ENCODE results near the gene TSPAN18. TPM values are rescaled to one million over a fixed set of nuclear protein-coding genes. Genes with fewer than 3 reads are reported as not detected.

Gene TSPAN18
- total RNA-seq, 2 experiments from 2014 or later: not detected

DNA sequence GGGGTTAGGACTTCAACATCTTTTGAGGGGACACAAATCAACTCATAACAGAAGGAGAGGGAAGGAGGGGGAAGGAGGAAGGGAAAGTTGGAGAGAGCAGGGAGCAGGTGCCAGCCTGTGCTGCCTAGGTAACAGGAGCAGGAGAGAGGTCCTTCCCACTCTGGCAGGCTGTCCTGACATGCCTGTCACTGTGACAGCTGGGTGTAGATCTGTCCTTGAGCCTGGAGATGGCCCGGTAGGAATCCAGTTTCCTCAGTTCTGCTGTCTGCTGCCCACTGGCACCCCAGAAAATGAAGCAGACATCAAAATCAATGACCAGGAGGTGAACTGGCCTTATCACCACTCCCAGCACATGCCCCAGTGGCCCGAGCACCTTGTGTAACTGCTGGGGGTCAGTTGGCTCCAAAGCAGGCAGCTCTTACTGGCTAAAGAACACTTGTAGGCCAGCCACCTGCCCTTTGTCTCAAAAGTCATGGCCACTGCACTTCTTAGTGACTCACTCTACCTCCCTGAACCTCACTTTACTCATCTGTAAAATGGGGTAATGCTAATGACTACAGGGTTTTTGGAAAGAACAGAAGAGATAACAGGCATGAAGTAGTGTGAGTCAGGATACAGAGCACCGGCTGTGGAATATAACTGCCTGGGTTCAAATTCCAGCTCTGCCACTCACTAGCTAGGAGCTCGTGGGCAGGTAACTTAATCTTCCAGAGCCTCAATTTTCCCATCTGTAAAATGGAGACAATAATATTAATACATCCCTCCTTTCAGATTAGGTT, 8.0 kb upstream of the TSPAN18 start:
- Histone ChIP-seq H2AFZ (ENCODE audit: low read length) (no peak overlapping the region), H4K20me1 (ENCODE audit: insufficient read depth, low read length) (no peaks in the 10 kb centered on the region), H3K79me2 (ENCODE audit: insufficient read depth, low read depth, low read length) (no peaks in the 10 kb centered on the region), H3K36me3 (ENCODE audit: insufficient read depth, low read length) (no peaks in the 10 kb centered on the region), H3K27ac (ENCODE audit: low read depth, low read length, poor library complexity, severe bottlenecking) (no peak overlapping the region), H3K4me1 (ENCODE audit: insufficient read depth, low read length, poor library complexity, severe bottlenecking) (no peaks in the 10 kb centered on the region), H3K9me2 (ENCODE audit: insufficient read depth, low read length) (no peaks in the 10 kb centered on the region), H3K9me3 (ENCODE audit: low read length) (no peaks in the 10 kb centered on the region), H3K4me3 (ENCODE audit: low read depth, low read length, poor library complexity, severe bottlenecking) (no peak overlapping the region), H3K4me2 (ENCODE audit: low read length) (no peak overlapping the region)
- no TSS peak for BruUV-seq (replicated peaks)
- ChIA-PET CTCF (ENCODE audit: unreplicated experiment) (no interaction called here), POLR2A (interaction anchor here (0.6 to 0.7 kb wide), 4 partner anchors 28 to 1214 kb away, joined by 3 to 4 read pairs (median 3); no protein-coding TSS in a partner anchor)
- DNase-seq (ENCODE audit: low spot score): no peak
- TF ChIP-seq, protein P1, sequence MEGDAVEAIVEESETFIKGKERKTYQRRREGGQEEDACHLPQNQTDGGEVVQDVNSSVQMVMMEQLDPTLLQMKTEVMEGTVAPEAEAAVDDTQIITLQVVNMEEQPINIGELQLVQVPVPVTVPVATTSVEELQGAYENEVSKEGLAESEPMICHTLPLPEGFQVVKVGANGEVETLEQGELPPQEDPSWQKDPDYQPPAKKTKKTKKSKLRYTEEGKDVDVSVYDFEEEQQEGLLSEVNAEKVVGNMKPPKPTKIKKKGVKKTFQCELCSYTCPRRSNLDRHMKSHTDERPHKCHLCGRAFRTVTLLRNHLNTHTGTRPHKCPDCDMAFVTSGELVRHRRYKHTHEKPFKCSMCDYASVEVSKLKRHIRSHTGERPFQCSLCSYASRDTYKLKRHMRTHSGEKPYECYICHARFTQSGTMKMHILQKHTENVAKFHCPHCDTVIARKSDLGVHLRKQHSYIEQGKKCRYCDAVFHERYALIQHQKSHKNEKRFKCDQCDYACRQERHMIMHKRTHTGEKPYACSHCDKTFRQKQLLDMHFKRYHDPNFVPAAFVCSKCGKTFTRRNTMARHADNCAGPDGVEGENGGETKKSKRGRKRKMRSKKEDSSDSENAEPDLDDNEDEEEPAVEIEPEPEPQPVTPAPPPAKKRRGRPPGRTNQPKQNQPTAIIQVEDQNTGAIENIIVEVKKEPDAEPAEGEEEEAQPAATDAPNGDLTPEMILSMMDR (conservative IDR thresholded peaks at IDR 0.05; ENCODE audit: low read length): no peak
- TF ChIP-seq EZH2phosphoT487 (IDR thresholded peaks at IDR 0.05; ENCODE audit: borderline replicate concordance, low read depth, low read length): no peak
- intact Hi-C loops (cut with micrococcal nuclease; ENCODE audit: unreplicated experiment): loop anchor here (5.0 kb wide), 1 partner anchor 194 kb away; no protein-coding TSS in a partner anchor

- peaks cover 6% of the 10 kb centered on the region for H3K4me1 ChIP-seq (ENCODE audit: insufficient read depth, low read length, poor library complexity, severe bottlenecking)
- H3K27ac ChIP-seq (ENCODE audit: low read depth, low read length, poor library complexity, severe bottlenecking): no peak overlapping the region
- ChIA-PET POLR2A (no interaction called here), CTCF (ENCODE audit: unreplicated experiment) (no interaction called here)
- no peaks in the 10 kb centered on the region for H3K9me2 ChIP-seq (ENCODE audit: insufficient read depth, low read length)
- DNase-seq (ENCODE audit: low spot score): no peak
- intact Hi-C loops (cut with micrococcal nuclease; ENCODE audit: unreplicated experiment): no loop called here
- H3K4me3 ChIP-seq (ENCODE audit: low read depth, low read length, poor library complexity, severe bottlenecking): no peak overlapping the region
- no peak for TF ChIP-seq EZH2phosphoT487 (IDR thresholded peaks at IDR 0.05; ENCODE audit: borderline replicate concordance, low read depth, low read length)
- TF ChIP-seq, protein P1 (conservative IDR thresholded peaks at IDR 0.05; ENCODE audit: low read length): no peak
- H4K20me1 ChIP-seq (ENCODE audit: insufficient read depth, low read length): no peaks in the 10 kb centered on the region
- H2AFZ ChIP-seq (ENCODE audit: low read length): no peak overlapping the region
- no peaks in the 10 kb centered on the region for H3K9me3 ChIP-seq (ENCODE audit: low read length)
- H3K4me2 ChIP-seq (ENCODE audit: low read length): no peak overlapping the region
- H3K36me3 ChIP-seq (ENCODE audit: insufficient read depth, low read length): no peaks in the 10 kb centered on the region
- H3K79me2 ChIP-seq (ENCODE audit: insufficient read depth, low read depth, low read length): no peaks in the 10 kb centered on the region
- BruUV-seq (replicated peaks): no TSS peak
Observed at GRCh38 chr11:44725016-44725685, 1.6 kb upstream of the TSPAN18 start.
